KMS-11 (cell line): ENCODE data around the gene GLMP.

Source experiments
- H2AFZ ChIP-seq: fragments of 200-600 bp; sonication (generic); 2 replicates; pipeline ENCODE4 v1.6.1; 2016; ENCODE audit warnings: antibody characterized with exemption, mixed run types, low read depth
- H3K27ac ChIP-seq: fragments of 200-600 bp; sonication (generic); 2 replicates; pipeline ENCODE4 v1.6.1; 2016; ENCODE audit warnings: mild to moderate bottlenecking, mixed run types
- H3K27me3 ChIP-seq: fragments of 200-600 bp; sonication (generic); 2 replicates; pipeline ENCODE4 v1.6.1; 2017; ENCODE audit warnings: mild to moderate bottlenecking, low read depth, mixed run types, moderate library complexity; ENCODE audit not compliant: insufficient read depth
- H3K36me3 ChIP-seq: fragments of 200-600 bp; sonication (generic); 2 replicates; pipeline ENCODE4 v1.6.1; 2017; ENCODE audit warnings: mild to moderate bottlenecking, mixed run types; ENCODE audit not compliant: insufficient read depth
- H3K4me1 ChIP-seq: fragments of 200-600 bp; sonication (generic); 2 replicates; pipeline ENCODE4 v1.6.1; 2016; ENCODE audit warnings: mild to moderate bottlenecking, low read depth, mixed run types; ENCODE audit not compliant: poor library complexity, severe bottlenecking
- H3K4me2 ChIP-seq: fragments of 200-600 bp; sonication (generic); 2 replicates; pipeline ENCODE4 v1.7.0; 2016; ENCODE audit warnings: mild to moderate bottlenecking, mixed run types
- H3K4me3 ChIP-seq: fragments of 200-600 bp; sonication (generic); IDR thresholded peaks from 2 replicates; pipeline ENCODE4 v1.6.1; 2017; ENCODE audit warnings: low read depth, low read length, mixed read lengths; ENCODE audit not compliant: insufficient read depth
- H3K79me2 ChIP-seq: fragments of 200-600 bp; sonication (generic); 2 replicates; pipeline ENCODE4 v1.6.1; 2016; ENCODE audit warnings: low read depth, mixed run types; ENCODE audit not compliant: insufficient read depth
- H3K9ac ChIP-seq: fragments of 200-600 bp; sonication (generic); 2 replicates; pipeline ENCODE4 v1.6.1; 2016; ENCODE audit warnings: mild to moderate bottlenecking, mixed run types
- H4K20me1 ChIP-seq: fragments of 200-600 bp; sonication (generic); 2 replicates; pipeline ENCODE4 v1.6.1; 2016; ENCODE audit warnings: mild to moderate bottlenecking, mixed run types; ENCODE audit not compliant: insufficient read depth
- CTCF ChIP-seq: fragments of 200-600 bp; sonication (generic); conservative IDR thresholded peaks from 2 replicates; pipeline ENCODE4 v1.6.1; 2017; ENCODE audit warnings: low read depth, mild to moderate bottlenecking, antibody characterized with exemption, low read length, moderate library complexity, mixed read lengths

GLMP gene

GRCh38 chr1:156276966-156277381, 18.5 kb downstream of the GLMP start:
- no peak overlapping the region for H2AFZ ChIP-seq
- H3K4me1 ChIP-seq = peaks cover 35% of the 10 kb centered on the region
- H3K9ac ChIP-seq = no peak overlapping the region
- peaks cover 18% of the 10 kb centered on the region for H4K20me1 ChIP-seq
- no peak overlapping the region for H3K4me3 ChIP-seq
- H3K79me2 ChIP-seq = peaks cover 43% of the 10 kb centered on the region
- no peak overlapping the region for H3K27ac ChIP-seq
- no peak overlapping the region for H3K4me2 ChIP-seq
- peaks cover 58% of the 10 kb centered on the region; the same call in 1 of the 2 replicates for H3K36me3 ChIP-seq
- TF ChIP-seq CTCF = no peak
- H3K27me3 ChIP-seq = no peaks in the 10 kb centered on the region

- H3K79me2 ChIP-seq = peaks cover 39% of the 10 kb centered on the region
- H3K27me3 ChIP-seq = no peaks in the 10 kb centered on the region
- H3K4me2 ChIP-seq = no peak overlapping the region
- peaks cover 34% of the 10 kb centered on the region for H3K4me1 ChIP-seq
- H4K20me1 ChIP-seq = peaks cover 18% of the 10 kb centered on the region
- peaks cover 62% of the 10 kb centered on the region; the same call in 1 of the 2 replicates for H3K36me3 ChIP-seq
- H3K9ac ChIP-seq = no peak overlapping the region
- no peak overlapping the region for H2AFZ ChIP-seq
- H3K4me3 ChIP-seq = no peak overlapping the region
- H3K27ac ChIP-seq = no peak overlapping the region
- TF ChIP-seq CTCF = no peak
Observed at GRCh38 chr1:156276532-156276931, 18.9 kb downstream of the GLMP start.

- H3K27me3 ChIP-seq = no peaks in the 10 kb centered on the region
- H3K79me2 ChIP-seq = no peaks in the 10 kb centered on the region; the same call in 1 of the 2 replicates
- peaks cover 71% of the 10 kb centered on the region for H3K36me3 ChIP-seq
- no peak overlapping the region for H3K27ac ChIP-seq
- no peak for TF ChIP-seq CTCF
- no peak overlapping the region for H3K9ac ChIP-seq
- H2AFZ ChIP-seq = no peak overlapping the region
- H3K4me2 ChIP-seq = no peak overlapping the region
- peaks cover 8% of the 10 kb centered on the region for H3K4me1 ChIP-seq
- H3K4me3 ChIP-seq = no peak overlapping the region
- H4K20me1 ChIP-seq = no peaks in the 10 kb centered on the region
Observed at GRCh38 chr1:156270314-156270713, 25.2 kb downstream of the GLMP start.

- peaks cover 8% of the 10 kb centered on the region for H3K4me1 ChIP-seq
- H3K79me2 ChIP-seq = no peaks in the 10 kb centered on the region
- peaks cover 61% of the 10 kb centered on the region for H3K36me3 ChIP-seq
- H3K27ac ChIP-seq = no peak overlapping the region
- H4K20me1 ChIP-seq = no peaks in the 10 kb centered on the region
- H2AFZ ChIP-seq = no peak overlapping the region
- no peak overlapping the region for H3K4me2 ChIP-seq
- H3K27me3 ChIP-seq = no peaks in the 10 kb centered on the region
- H3K9ac ChIP-seq = no peak overlapping the region
- no peak for TF ChIP-seq CTCF
- H3K4me3 ChIP-seq = no peak overlapping the region
Observed at GRCh38 chr1:156268336-156268735, 27.1 kb downstream of the GLMP start.
